GM19099 (cell line): ENCODE results near the gene MBD6.

Source experiments
- POLR2A ChIP-seq: IDR thresholded peaks from 3 replicates; pipeline ENCODE4 v1.6.1; 2011; ENCODE audit warnings: low read depth; ENCODE audit not compliant: insufficient read length; ENCODE audit errors: extremely low read depth

Gene MBD6

GRCh38 chr12:57574795-57575194 lies 52.2 kb downstream of the MBD6 start:
- TF ChIP-seq POLR2A: no peak

- no peak for TF ChIP-seq POLR2A
Observed at GRCh38 chr12:57575771-57576612, 53.4 kb downstream of the MBD6 start.

GRCh38 chr12:57576613-57577160 lies 54.1 kb downstream of the MBD6 start:
- no peak for TF ChIP-seq POLR2A

- TF ChIP-seq POLR2A: no peak
Observed at GRCh38 chr12:57577981-57578758, 55.5 kb downstream of the MBD6 start.

GRCh38 chr12:57579011-57579410 lies 56.4 kb downstream of the MBD6 start:
- no peak for TF ChIP-seq POLR2A
